DND-41 (cell line): Measurements from ENCODE around the gene DSG3.

ENCODE experiments used
- ATAC-seq: fragments of 200-7000 bp; cut with Tn5 transposase; 3 replicates; pipeline ENCODE4 v1.9.1; 2021; ENCODE audit warnings: low read depth; ENCODE audit not compliant: insufficient read depth
- DNase-seq: peaks from one replicate; pipeline ENCODE4 v3.0.0-alpha.2; 2020
- H2AFZ ChIP-seq: 2 replicates; pipeline ENCODE4 v1.6.0; 2012; ENCODE audit warnings: low read depth, low read length
- H3K27ac ChIP-seq: 2 replicates; pipeline ENCODE4 v1.5.1; 2012; ENCODE audit warnings: low read length, inconsistent platforms
- H3K27me3 ChIP-seq: fragments of 200-600 bp; sonication (generic); 2 replicates; pipeline ENCODE4 v1.6.0; 2012; ENCODE audit warnings: low read length, mild to moderate bottlenecking, inconsistent platforms; ENCODE audit not compliant: insufficient read depth, poor library complexity
- H3K36me3 ChIP-seq: 2 replicates; pipeline ENCODE4 v1.5.1; 2012; ENCODE audit warnings: low read length, inconsistent platforms; ENCODE audit not compliant: insufficient read depth
- H3K4me1 ChIP-seq: 2 replicates; pipeline ENCODE4 v1.5.1; 2012; ENCODE audit warnings: mild to moderate bottlenecking, low read length; ENCODE audit not compliant: insufficient read depth
- H3K4me2 ChIP-seq: 2 replicates; pipeline ENCODE4 v1.6.0; 2012; ENCODE audit warnings: mild to moderate bottlenecking, moderate library complexity, low read length, inconsistent platforms; ENCODE audit not compliant: insufficient read depth
- H3K4me3 ChIP-seq, 2 experiments: fragments of 200-600 bp in 1 of 2; shearing (Covaris generic) in 1 of 2; 2 replicates each; pipeline ENCODE4 v1.5.1; 2012 to 2016; ENCODE audit warnings: inconsistent platforms in 2 of 2, low read length in 2 of 2, mild to moderate bottlenecking in 2 of 2, low read depth in 1 of 2, moderate library complexity in 1 of 2
- H3K79me2 ChIP-seq: 2 replicates; pipeline ENCODE4 v1.6.0; 2012; ENCODE audit warnings: low read length, inconsistent platforms; ENCODE audit not compliant: insufficient read depth
- H3K9ac ChIP-seq: 2 replicates; pipeline ENCODE4 v1.6.0; 2012; ENCODE audit warnings: low read depth, mild to moderate bottlenecking, inconsistent platforms, low read length, moderate library complexity
- H3K9me3 ChIP-seq: 2 replicates; pipeline ENCODE4 v1.5.1; 2012; ENCODE audit warnings: low read length, moderate library complexity, mild to moderate bottlenecking, inconsistent platforms; ENCODE audit not compliant: insufficient read depth, severe bottlenecking
- H4K20me1 ChIP-seq: 2 replicates; pipeline ENCODE4 v1.6.0; 2012; ENCODE audit warnings: low read length; ENCODE audit not compliant: insufficient read depth
- EZH2 ChIP-seq: IDR thresholded peaks from 3 replicates; pipeline ENCODE4 v1.6.1; 2012; ENCODE audit warnings: borderline replicate concordance, low read depth, mild to moderate bottlenecking, moderate library complexity, low read length, inconsistent platforms; ENCODE audit not compliant: severe bottlenecking
- TF ChIP-seq, protein P1 (sequence below): IDR thresholded peaks from 2 replicates; pipeline ENCODE4 v1.5.1; 2012; ENCODE audit warnings: borderline replicate concordance, low read length, moderate library complexity, mild to moderate bottlenecking; ENCODE audit not compliant: poor library complexity, severe bottlenecking; ENCODE audit errors: extremely low read depth

DSG3 gene

DNA sequence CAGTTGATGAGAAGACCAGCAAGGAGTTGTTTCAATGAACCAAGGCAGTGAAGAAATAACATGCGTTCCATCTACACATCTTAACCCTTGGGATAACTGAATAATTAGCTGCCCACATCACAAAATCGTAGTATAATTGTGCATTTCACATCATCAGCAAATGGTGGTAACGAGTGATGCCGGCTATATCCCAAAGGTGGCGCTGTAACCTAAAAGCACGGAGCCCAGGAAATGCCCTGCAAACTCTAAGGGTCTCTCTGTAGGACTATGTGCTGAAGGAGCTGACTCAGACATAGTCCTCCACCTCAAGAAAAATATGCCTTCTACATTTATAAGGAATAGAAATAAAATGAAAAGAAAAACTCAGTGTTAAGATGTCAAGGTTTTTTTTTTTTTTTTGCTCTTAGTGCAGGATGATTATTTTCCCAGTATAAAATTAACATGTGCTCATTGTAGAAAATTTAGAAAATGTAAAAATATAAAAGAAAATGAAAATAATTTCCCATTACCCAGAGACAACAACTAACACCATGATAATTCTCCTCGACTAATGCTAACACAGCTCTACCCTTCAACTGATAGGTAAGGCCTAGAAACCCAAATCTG, 23.1 kb upstream of the DSG3 start:
- no peak overlapping the region for H3K4me3 ChIP-seq
- ATAC-seq (peak; percentile 62; the same call in 2 of the 3 replicates), DNase-seq (peak; percentile 18)
- no peak overlapping the region for H3K4me2 ChIP-seq
- no peaks in the 10 kb centered on the region for H3K4me1 ChIP-seq
- TF ChIP-seq, protein P1, sequence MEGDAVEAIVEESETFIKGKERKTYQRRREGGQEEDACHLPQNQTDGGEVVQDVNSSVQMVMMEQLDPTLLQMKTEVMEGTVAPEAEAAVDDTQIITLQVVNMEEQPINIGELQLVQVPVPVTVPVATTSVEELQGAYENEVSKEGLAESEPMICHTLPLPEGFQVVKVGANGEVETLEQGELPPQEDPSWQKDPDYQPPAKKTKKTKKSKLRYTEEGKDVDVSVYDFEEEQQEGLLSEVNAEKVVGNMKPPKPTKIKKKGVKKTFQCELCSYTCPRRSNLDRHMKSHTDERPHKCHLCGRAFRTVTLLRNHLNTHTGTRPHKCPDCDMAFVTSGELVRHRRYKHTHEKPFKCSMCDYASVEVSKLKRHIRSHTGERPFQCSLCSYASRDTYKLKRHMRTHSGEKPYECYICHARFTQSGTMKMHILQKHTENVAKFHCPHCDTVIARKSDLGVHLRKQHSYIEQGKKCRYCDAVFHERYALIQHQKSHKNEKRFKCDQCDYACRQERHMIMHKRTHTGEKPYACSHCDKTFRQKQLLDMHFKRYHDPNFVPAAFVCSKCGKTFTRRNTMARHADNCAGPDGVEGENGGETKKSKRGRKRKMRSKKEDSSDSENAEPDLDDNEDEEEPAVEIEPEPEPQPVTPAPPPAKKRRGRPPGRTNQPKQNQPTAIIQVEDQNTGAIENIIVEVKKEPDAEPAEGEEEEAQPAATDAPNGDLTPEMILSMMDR, result peak; percentile 68
- no peak for TF ChIP-seq EZH2
- no peaks in the 10 kb centered on the region for H3K79me2 ChIP-seq
- H3K27me3 ChIP-seq, result no peaks in the 10 kb centered on the region
- H3K9me3 ChIP-seq, result no peaks in the 10 kb centered on the region
- H3K27ac ChIP-seq, result no peak overlapping the region
- H2AFZ ChIP-seq, result no peak overlapping the region
- H3K9ac ChIP-seq, result no peak overlapping the region
- H3K36me3 ChIP-seq, result no peaks in the 10 kb centered on the region
- no peaks in the 10 kb centered on the region for H4K20me1 ChIP-seq

DNA sequence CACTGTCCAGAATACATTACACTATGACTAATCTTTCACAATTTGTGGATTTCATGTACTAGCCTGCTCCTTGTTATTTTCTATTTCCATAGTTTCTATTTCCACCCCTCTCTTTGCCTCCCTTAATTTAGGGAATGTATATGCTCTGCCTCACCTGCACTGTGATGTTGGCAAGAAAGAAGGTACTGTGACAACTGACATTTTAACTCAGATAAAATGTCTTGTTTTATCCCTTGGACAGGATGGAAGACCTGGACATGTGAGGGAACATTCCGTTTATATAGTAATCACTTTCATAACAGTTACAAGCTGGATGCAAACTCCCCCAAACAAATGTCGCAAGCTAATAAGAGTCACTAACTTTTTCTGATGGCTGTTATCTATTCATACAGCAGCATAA, 21.5 kb upstream of the DSG3 start:
- H3K9ac ChIP-seq, result no peak overlapping the region

DNA sequence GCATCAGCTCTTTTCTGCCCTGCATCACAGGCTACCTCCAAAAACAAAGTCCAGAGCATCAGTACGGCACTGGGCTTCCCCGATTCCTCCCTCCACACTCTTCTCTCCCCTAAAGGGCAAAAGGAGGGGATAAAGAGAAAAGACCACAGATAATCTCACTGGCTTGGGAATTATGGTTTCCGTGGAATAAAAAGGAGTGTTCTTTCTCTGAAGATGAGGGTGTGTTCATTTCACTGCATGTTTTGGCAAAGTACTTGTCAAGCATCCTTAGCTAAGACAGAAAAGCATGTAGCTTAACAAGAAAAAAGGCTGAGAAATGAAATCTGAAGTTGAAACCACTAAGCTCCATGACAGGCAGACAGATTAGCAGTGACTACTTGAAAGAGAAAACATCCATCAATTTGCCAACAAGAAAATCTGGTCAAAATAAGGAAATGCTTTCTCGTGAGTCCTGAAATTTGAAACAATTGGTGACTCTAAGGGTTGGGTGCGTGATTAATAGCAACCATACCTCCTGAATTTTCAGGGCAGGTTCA, 20.6 kb upstream of the DSG3 start:
- H3K36me3 ChIP-seq, result no peaks in the 10 kb centered on the region
- no peak for DNase-seq
- TF ChIP-seq, protein P1, result no peak

More for the DNA sequence above, 21.5 kb upstream of the DSG3 start:
- Histone ChIP-seq H3K4me2 (no peak overlapping the region), H3K36me3 (no peaks in the 10 kb centered on the region), H3K27me3 (no peaks in the 10 kb centered on the region), H3K4me3 (no peak overlapping the region), H3K9me3 (no peaks in the 10 kb centered on the region), H3K4me1 (no peaks in the 10 kb centered on the region), H2AFZ (no peak overlapping the region), H3K79me2 (no peaks in the 10 kb centered on the region), H3K27ac (no peak overlapping the region), H4K20me1 (no peaks in the 10 kb centered on the region)
- no peak for ATAC-seq
- TF ChIP-seq, protein P1, result no peak
- no peak for TF ChIP-seq EZH2
- DNase-seq, result no peak

More for the DNA sequence above, 20.6 kb upstream of the DSG3 start:
- ATAC-seq, result no peak
- Histone ChIP-seq H3K79me2 (no peaks in the 10 kb centered on the region), H3K27me3 (no peaks in the 10 kb centered on the region), H3K9me3 (no peaks in the 10 kb centered on the region), H3K27ac (no peak overlapping the region), H3K4me1 (no peaks in the 10 kb centered on the region), H2AFZ (no peak overlapping the region), H3K4me2 (no peak overlapping the region), H3K9ac (no peak overlapping the region), H3K4me3 (no peak overlapping the region), H4K20me1 (no peaks in the 10 kb centered on the region)
